ENCODE data around the gene NOS1AP. TPM values are rescaled to one million over a fixed set of nuclear protein-coding genes. Genes with fewer than 3 reads are reported as not detected.

NOS1AP gene
- total and polyA plus RNA-seq, 9 donors: 0.50 to 4.4 (median 1.5) TPM

DNA sequence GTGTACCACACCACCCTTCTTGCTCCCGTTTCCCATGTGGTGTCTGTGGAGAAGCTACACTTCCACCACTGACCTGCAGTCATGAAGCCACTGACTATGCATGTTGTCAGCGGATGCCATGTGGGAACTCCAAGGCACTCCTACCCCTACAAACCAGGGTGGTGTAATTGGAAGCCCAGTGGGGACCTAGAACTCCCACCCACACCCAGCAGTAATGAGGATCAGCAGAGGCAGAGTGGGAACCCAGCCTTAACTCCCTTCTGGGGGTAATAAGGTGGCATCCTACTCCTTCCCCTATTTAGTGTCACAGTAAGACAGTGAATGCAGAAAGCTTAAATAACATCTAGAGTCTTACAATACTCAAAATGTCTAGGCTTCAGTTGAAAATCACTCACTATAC, 228.8 kb downstream of the NOS1AP start:
- TF ChIP-seq EP300 (IDR thresholded peaks at IDR 0.05): no peak
- TF ChIP-seq, protein P1, sequence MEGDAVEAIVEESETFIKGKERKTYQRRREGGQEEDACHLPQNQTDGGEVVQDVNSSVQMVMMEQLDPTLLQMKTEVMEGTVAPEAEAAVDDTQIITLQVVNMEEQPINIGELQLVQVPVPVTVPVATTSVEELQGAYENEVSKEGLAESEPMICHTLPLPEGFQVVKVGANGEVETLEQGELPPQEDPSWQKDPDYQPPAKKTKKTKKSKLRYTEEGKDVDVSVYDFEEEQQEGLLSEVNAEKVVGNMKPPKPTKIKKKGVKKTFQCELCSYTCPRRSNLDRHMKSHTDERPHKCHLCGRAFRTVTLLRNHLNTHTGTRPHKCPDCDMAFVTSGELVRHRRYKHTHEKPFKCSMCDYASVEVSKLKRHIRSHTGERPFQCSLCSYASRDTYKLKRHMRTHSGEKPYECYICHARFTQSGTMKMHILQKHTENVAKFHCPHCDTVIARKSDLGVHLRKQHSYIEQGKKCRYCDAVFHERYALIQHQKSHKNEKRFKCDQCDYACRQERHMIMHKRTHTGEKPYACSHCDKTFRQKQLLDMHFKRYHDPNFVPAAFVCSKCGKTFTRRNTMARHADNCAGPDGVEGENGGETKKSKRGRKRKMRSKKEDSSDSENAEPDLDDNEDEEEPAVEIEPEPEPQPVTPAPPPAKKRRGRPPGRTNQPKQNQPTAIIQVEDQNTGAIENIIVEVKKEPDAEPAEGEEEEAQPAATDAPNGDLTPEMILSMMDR (IDR thresholded peaks at IDR 0.05): no peak
- no peak for TF ChIP-seq POLR2A (IDR thresholded peaks at IDR 0.05)
- no peaks in the 10 kb centered on the region for H3K36me3 ChIP-seq
- no peaks in the 10 kb centered on the region for H3K27me3 ChIP-seq
- DNase-seq: no peak
- intact Hi-C loops (cut with DNase I): no loop called here
- H3K4me3 ChIP-seq: no peak overlapping the region
- WGBS, 3 donors: 85 to 94% (median 90%) methylated on average over 2 of the region's 2 CpGs
- no peaks in the 10 kb centered on the region for H3K4me1 ChIP-seq (ENCODE audit: insufficient read depth)
- no peak overlapping the region for H3K27ac ChIP-seq
- H3K9me3 ChIP-seq: no peaks in the 10 kb centered on the region

- no peaks in the 10 kb centered on the region for H3K9me3 ChIP-seq
- H3K36me3 ChIP-seq: no peaks in the 10 kb centered on the region
- intact Hi-C loops (cut with DNase I): no loop called here
- H3K27me3 ChIP-seq: no peaks in the 10 kb centered on the region
- H3K4me3 ChIP-seq: no peak overlapping the region
- H3K27ac ChIP-seq: no peak overlapping the region
- TF ChIP-seq EP300 (IDR thresholded peaks at IDR 0.05) (no peak), POLR2A (IDR thresholded peaks at IDR 0.05) (no peak)
- no peaks in the 10 kb centered on the region for H3K4me1 ChIP-seq (ENCODE audit: insufficient read depth)
- DNase-seq: no peak
Observed at GRCh38 chr1:162299018-162299417, 229.5 kb downstream of the NOS1AP start.

- H3K9me3 ChIP-seq: no peaks in the 10 kb centered on the region
- 72 to 79% (median 76%) methylated on average over 8 of the region's 8 CpGs for WGBS, 3 donors
Observed at GRCh38 chr1:162300057-162300917, 230.8 kb downstream of the NOS1AP start.

DNA sequence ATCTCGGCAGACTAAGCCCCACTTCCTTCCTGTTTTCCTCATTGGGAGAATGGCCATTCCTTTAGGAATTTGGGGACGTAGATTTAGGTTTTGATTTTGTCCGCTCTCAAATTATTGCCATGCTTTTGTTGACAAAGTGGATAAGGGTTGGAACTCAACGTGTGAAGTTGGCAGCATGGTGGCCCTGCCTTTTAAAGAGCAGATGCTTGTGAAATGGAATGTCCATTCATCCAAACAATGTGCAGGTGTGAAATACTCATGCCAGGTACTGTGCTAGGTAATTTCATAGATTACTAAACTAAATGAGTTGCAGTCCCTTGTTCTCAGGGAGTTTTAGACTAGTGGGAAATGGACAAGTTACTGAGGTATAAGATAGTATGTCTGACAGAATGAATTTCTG, 232.2 kb downstream of the NOS1AP start:
- no peaks in the 10 kb centered on the region for H3K36me3 ChIP-seq
- no peaks in the 10 kb centered on the region for H3K9me3 ChIP-seq
- WGBS, 3 donors: 84 to 90% (median 90%) methylated on average over 4 of the region's 4 CpGs
- H3K27ac ChIP-seq: no peak overlapping the region
- H3K27me3 ChIP-seq: no peaks in the 10 kb centered on the region
- no peaks in the 10 kb centered on the region for H3K4me1 ChIP-seq (ENCODE audit: insufficient read depth)
- no peak overlapping the region for H3K4me3 ChIP-seq
- TF ChIP-seq, protein P1 (IDR thresholded peaks at IDR 0.05): no peak
- TF ChIP-seq EP300 (IDR thresholded peaks at IDR 0.05) (no peak), POLR2A (IDR thresholded peaks at IDR 0.05) (no peak)
- intact Hi-C loops (cut with DNase I): no loop called here
- DNase-seq: no peak

More at GRCh38 chr1:162300057-162300917, 230.8 kb downstream of the NOS1AP start:
- intact Hi-C loops (cut with DNase I): no loop called here
- Histone ChIP-seq H3K27ac (no peak overlapping the region), H3K4me3 (no peak overlapping the region), H3K36me3 (no peaks in the 10 kb centered on the region), H3K4me1 (ENCODE audit: insufficient read depth) (no peaks in the 10 kb centered on the region), H3K27me3 (no peaks in the 10 kb centered on the region)
- DNase-seq: no peak
- TF ChIP-seq, protein P1 (IDR thresholded peaks at IDR 0.05): no peak
- TF ChIP-seq POLR2A (IDR thresholded peaks at IDR 0.05): no peak
- TF ChIP-seq EP300 (IDR thresholded peaks at IDR 0.05): no peak

Measured in ovary (tissue), 9 donors.